Neural cell (in vitro differentiated cells): ENCODE results near the gene TBC1D2. TPM values are rescaled to one million over a fixed set of nuclear protein-coding genes. Genes with fewer than 3 reads are reported as not detected.

Source experiments
- H2AFZ ChIP-seq: fragments of 200-600, 300-800 bp; sonication (generic), shearing (Covaris generic); 2 replicates; pipeline ENCODE4 v1.6.0; 2014; ENCODE audit warnings: low read depth, mild to moderate bottlenecking, antibody characterized with exemption, low read length, moderate library complexity
- H3F3A ChIP-seq: fragments of 200-600 bp; shearing (Covaris generic); 2 replicates; pipeline ENCODE4 v1.6.1; 2016; ENCODE audit warnings: mild to moderate bottlenecking, moderate library complexity, mixed read lengths, antibody characterized with exemption, low read length; ENCODE audit not compliant: insufficient read depth, poor library complexity, severe bottlenecking
- H3K27ac ChIP-seq: fragments of 200-600, 300-800 bp; sonication (generic), shearing (Covaris generic); 2 replicates; pipeline ENCODE4 v1.5.1; 2014; ENCODE audit warnings: mild to moderate bottlenecking, low read length, moderate library complexity
- H3K27me3 ChIP-seq: fragments of 300-800, 200-600 bp; sonication (generic), shearing (Covaris generic); 2 replicates; pipeline ENCODE4 v1.6.0; 2014; ENCODE audit warnings: mild to moderate bottlenecking, low read depth, low read length, moderate library complexity; ENCODE audit not compliant: insufficient read depth
- H3K36me3 ChIP-seq: fragments of 300-800, 200-600 bp; sonication (generic), shearing (Covaris generic); 2 replicates; pipeline ENCODE4 v1.5.1; 2014; ENCODE audit warnings: mild to moderate bottlenecking, antibody characterized with exemption, low read length, moderate library complexity; ENCODE audit not compliant: insufficient read depth
- H3K4me2 ChIP-seq: fragments of 300-800, 200-600 bp; sonication (generic), shearing (Covaris generic); 2 replicates; pipeline ENCODE4 v1.6.0; 2014; ENCODE audit warnings: mild to moderate bottlenecking, low read length
- H3K4me3 ChIP-seq: fragments of 300-800, 200-600 bp; sonication (generic), shearing (Covaris generic); 2 replicates; pipeline ENCODE4 v1.5.1; 2014; ENCODE audit warnings: mild to moderate bottlenecking, low read length, moderate library complexity
- H3K79me2 ChIP-seq: fragments of 200-600 bp; shearing (Covaris generic); replicated peaks from 2 replicates; pipeline ENCODE4 v1.6.0; 2014; ENCODE audit warnings: mild to moderate bottlenecking, low read length, moderate library complexity; ENCODE audit not compliant: insufficient read depth
- H3K9ac ChIP-seq: fragments of 300-800, 200-600 bp; sonication (generic), shearing (Covaris generic); 2 replicates; pipeline ENCODE4 v1.6.1; 2016; ENCODE audit warnings: mild to moderate bottlenecking, low read length, mixed read lengths
- H3K9me2 ChIP-seq: fragments of 200-600 bp; shearing (Covaris generic); 2 replicates; pipeline ENCODE4 v1.6.1; 2016; ENCODE audit warnings: mild to moderate bottlenecking, low read length, mixed read lengths; ENCODE audit not compliant: insufficient read depth
- H3K9me3 ChIP-seq: fragments of 200-600, 300-800 bp; sonication (generic), shearing (Covaris generic); 2 replicates; pipeline ENCODE4 v1.6.1; 2016; ENCODE audit warnings: mild to moderate bottlenecking, mixed run types, low read length, moderate library complexity, mixed read lengths
- H4K20me1 ChIP-seq: fragments of 200-600 bp; shearing (Covaris generic); 2 replicates; pipeline ENCODE4 v1.6.1; 2016; ENCODE audit warnings: mild to moderate bottlenecking, mixed run types; ENCODE audit not compliant: insufficient read depth
- EP300 ChIP-seq: fragments of 450-650 bp; conservative IDR thresholded peaks from 2 replicates; pipeline ENCODE4 v1.6.1; 2014; ENCODE audit warnings: antibody characterized with exemption, mild to moderate bottlenecking, moderate library complexity; ENCODE audit not compliant: poor library complexity, severe bottlenecking
- EZH2 ChIP-seq: fragments of 200-600, 300-800 bp; shearing (Covaris generic), sonication (generic); IDR thresholded peaks from 2 replicates; pipeline ENCODE4 v1.6.1; 2014; ENCODE audit warnings: antibody characterized with exemption, low read length, borderline replicate concordance, mild to moderate bottlenecking; ENCODE audit not compliant: insufficient read depth, poor library complexity, severe bottlenecking
- MXI1 ChIP-seq: fragments of 450-650 bp; conservative IDR thresholded peaks from 2 replicates; pipeline ENCODE4 v1.6.1; 2014; ENCODE audit warnings: antibody characterized with exemption, mild to moderate bottlenecking; ENCODE audit not compliant: poor library complexity, severe bottlenecking
- POLR2AphosphoS5 ChIP-seq: IDR thresholded peaks from 2 replicates; pipeline ENCODE4 v1.6.1; 2012
- RAD21 ChIP-seq: fragments of 450-650 bp; conservative IDR thresholded peaks from 2 replicates; pipeline ENCODE4 v1.6.1; 2014; ENCODE audit warnings: antibody characterized with exemption, mild to moderate bottlenecking, moderate library complexity
- REST ChIP-seq: IDR thresholded peaks from 2 replicates; pipeline ENCODE4 v1.6.1; 2012; ENCODE audit warnings: borderline replicate concordance
- SMC3 ChIP-seq: fragments of 450-650 bp; conservative IDR thresholded peaks from 2 replicates; pipeline ENCODE4 v1.6.1; 2014; ENCODE audit warnings: antibody characterized with exemption, mild to moderate bottlenecking, moderate library complexity; ENCODE audit not compliant: poor library complexity
- TAF1 ChIP-seq: IDR thresholded peaks from 2 replicates; pipeline ENCODE4 v1.6.1; 2012; ENCODE audit warnings: low read depth
- polyA plus RNA-seq: library from polyadenylated mRNA; depleted of rRNA; stranded (reverse); fragments of >200 nt; gene quantifications from 2 replicates; pipeline ENCODE4 v1.2.3, GENCODE V29; 2014
- TF ChIP-seq, protein P1 (sequence below): fragments of 450-650 bp; IDR thresholded peaks from 2 replicates; pipeline ENCODE4 v1.5.1; 2014; ENCODE audit warnings: antibody characterized with exemption, mild to moderate bottlenecking, moderate library complexity; ENCODE audit not compliant: poor library complexity, severe bottlenecking

Gene TBC1D2
- polyA plus RNA-seq, 1 donor from 2014 or later, result 4.1 TPM

DNA sequence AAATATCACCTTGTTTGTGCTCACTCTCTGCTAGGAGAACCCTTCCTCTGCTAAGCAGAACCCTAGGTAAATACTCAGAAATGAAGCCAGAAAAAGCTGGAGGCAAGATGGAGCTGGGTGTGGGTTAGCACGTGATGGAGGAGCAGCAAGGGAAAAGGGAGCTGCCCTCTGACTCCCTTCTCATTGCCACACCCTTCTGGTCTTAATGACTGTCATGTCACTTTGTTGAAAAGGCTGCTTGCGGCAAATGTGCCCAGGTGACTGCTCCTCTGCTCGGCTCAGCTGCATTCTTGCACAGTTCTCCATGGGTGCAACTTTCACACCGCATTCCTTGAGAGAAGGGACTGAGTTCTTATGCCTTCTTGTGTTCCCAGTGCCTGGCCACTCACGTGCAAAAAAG is 36.4 kb upstream of the TBC1D2 start:
- H3F3A ChIP-seq, result no peaks in the 10 kb centered on the region
- no peak overlapping the region for H2AFZ ChIP-seq
- H3K9ac ChIP-seq, result no peak overlapping the region
- H3K9me2 ChIP-seq, result no peaks in the 10 kb centered on the region
- no peak for TF ChIP-seq EP300
- no peak for TF ChIP-seq EZH2
- no peak for TF ChIP-seq REST
- TF ChIP-seq MXI1, result no peak
- TF ChIP-seq POLR2AphosphoS5, result no peak
- no peak for TF ChIP-seq TAF1
- TF ChIP-seq RAD21, result no peak
- TF ChIP-seq, protein P1, sequence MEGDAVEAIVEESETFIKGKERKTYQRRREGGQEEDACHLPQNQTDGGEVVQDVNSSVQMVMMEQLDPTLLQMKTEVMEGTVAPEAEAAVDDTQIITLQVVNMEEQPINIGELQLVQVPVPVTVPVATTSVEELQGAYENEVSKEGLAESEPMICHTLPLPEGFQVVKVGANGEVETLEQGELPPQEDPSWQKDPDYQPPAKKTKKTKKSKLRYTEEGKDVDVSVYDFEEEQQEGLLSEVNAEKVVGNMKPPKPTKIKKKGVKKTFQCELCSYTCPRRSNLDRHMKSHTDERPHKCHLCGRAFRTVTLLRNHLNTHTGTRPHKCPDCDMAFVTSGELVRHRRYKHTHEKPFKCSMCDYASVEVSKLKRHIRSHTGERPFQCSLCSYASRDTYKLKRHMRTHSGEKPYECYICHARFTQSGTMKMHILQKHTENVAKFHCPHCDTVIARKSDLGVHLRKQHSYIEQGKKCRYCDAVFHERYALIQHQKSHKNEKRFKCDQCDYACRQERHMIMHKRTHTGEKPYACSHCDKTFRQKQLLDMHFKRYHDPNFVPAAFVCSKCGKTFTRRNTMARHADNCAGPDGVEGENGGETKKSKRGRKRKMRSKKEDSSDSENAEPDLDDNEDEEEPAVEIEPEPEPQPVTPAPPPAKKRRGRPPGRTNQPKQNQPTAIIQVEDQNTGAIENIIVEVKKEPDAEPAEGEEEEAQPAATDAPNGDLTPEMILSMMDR, result no peak
- no peak for TF ChIP-seq SMC3
- H3K9me3 ChIP-seq, result no peaks in the 10 kb centered on the region
- no peaks in the 10 kb centered on the region for H3K27me3 ChIP-seq
- no peaks in the 10 kb centered on the region for H3K79me2 ChIP-seq
- H3K27ac ChIP-seq, result no peak overlapping the region
- H3K36me3 ChIP-seq, result peaks cover 4% of the 10 kb centered on the region
- no peaks in the 10 kb centered on the region for H4K20me1 ChIP-seq
- H3K4me2 ChIP-seq, result no peak overlapping the region
- H3K4me3 ChIP-seq, result no peak overlapping the region

DNA sequence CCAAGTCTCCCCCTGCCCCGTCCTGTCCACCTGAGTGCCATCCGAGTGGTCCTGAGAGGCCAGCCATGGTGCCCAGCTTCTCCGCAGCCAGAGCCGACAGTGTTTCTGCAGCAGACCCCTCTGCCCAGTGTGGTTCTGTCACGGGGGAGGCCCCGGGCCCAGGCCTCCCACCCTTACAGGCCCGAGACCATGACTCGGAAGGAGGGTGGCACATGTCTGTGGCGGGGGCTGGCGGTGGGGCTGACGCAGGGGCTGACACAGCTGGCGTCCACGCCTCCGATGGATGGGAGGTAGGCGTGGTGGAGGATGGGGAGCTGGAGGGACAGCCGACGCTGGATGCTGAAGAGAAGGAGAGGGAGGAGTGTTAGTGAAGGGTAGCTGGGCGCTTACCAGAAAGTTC is 35.0 kb upstream of the TBC1D2 start:
- no peak overlapping the region for H3K4me2 ChIP-seq
- H3K79me2 ChIP-seq, result no peaks in the 10 kb centered on the region
- no peak overlapping the region for H2AFZ ChIP-seq
- H4K20me1 ChIP-seq, result no peaks in the 10 kb centered on the region
- H3F3A ChIP-seq, result no peaks in the 10 kb centered on the region
- no peak overlapping the region for H3K9ac ChIP-seq
- TF ChIP-seq POLR2AphosphoS5 (no peak), EZH2 (no peak), TAF1 (no peak), EP300 (no peak), SMC3 (no peak), REST (no peak), MXI1 (no peak), RAD21 (no peak)
- TF ChIP-seq, protein P1, result no peak
- H3K27ac ChIP-seq, result no peak overlapping the region
- H3K27me3 ChIP-seq, result no peaks in the 10 kb centered on the region
- H3K9me3 ChIP-seq, result no peaks in the 10 kb centered on the region
- H3K4me3 ChIP-seq, result no peak overlapping the region
- peaks cover 4% of the 10 kb centered on the region for H3K36me3 ChIP-seq
- H3K9me2 ChIP-seq, result no peaks in the 10 kb centered on the region
